ENCODE results near the gene PDCD4. TPM values are rescaled to one million over a fixed set of nuclear protein-coding genes. Genes with fewer than 3 reads are reported as not detected.

Gene PDCD4
- total and polyA plus RNA-seq, 2 donors (not counting 3 experiments of a cell fraction or from before 2014, with no cell fraction given): 14.4 to 47.9 TPM

- H3K9ac ChIP-seq (replicated peaks; ENCODE audit: extremely low read depth, insufficient read depth, low read length): no peak overlapping the region
- no peaks in the 10 kb centered on the region for H3K4me1 ChIP-seq (ENCODE audit: control insufficient read depth, extremely low read depth, insufficient read depth, low read length)
- H3K27me3 ChIP-seq (ENCODE audit: control insufficient read depth in 2 of 2, insufficient read depth in 2 of 2, low read length in 2 of 2): peaks cover 0 to under 1% of the 10 kb centered on the region in 2 experiments
- no peaks in the 10 kb centered on the region for H3K79me2 ChIP-seq (ENCODE audit: control insufficient read depth, insufficient read depth, low read length)
- no TSS peak for BruUV-seq (replicated peaks)
- no peak for DNase-seq (ENCODE audit: low read depth, low spot score)
- no peak for TF ChIP-seq CTCF (IDR thresholded peaks at IDR 0.05; ENCODE audit: extremely low read depth in 1 of 2, insufficient read depth in 1 of 2, low read depth in 1 of 2, low read length in 2 of 2)
- TF ChIP-seq FOS (IDR thresholded peaks at IDR 0.05; ENCODE audit: borderline replicate concordance, insufficient read depth, low read length): no peak
- TF ChIP-seq EZH2 (IDR thresholded peaks at IDR 0.05; ENCODE audit: borderline replicate concordance, low read depth, low read length, severe bottlenecking): no peak
- no peak for TF ChIP-seq POLR2A (IDR thresholded peaks at IDR 0.05; ENCODE audit: low read depth, low read length)
- no peak for TF ChIP-seq GATA2 (IDR thresholded peaks at IDR 0.05; ENCODE audit: insufficient read depth, insufficient read length, low read depth, low read length)
- no peak for TF ChIP-seq JUN (IDR thresholded peaks at IDR 0.05; ENCODE audit: borderline replicate concordance, insufficient read depth, insufficient read length, low read depth)
- no peak for TF ChIP-seq MAX (IDR thresholded peaks at IDR 0.05; ENCODE audit: insufficient read depth, insufficient read length)
- TF ChIP-seq POLR2AphosphoS5 (IDR thresholded peaks at IDR 0.05; ENCODE audit: insufficient read depth, low read depth, low read length): no peak
- TF ChIP-seq MYC (IDR thresholded peaks at IDR 0.05; ENCODE audit: low read depth, low read length): no peak
- no peak overlapping the region for H3K4me2 ChIP-seq (ENCODE audit: insufficient read depth, low read length)
- CTCF ChIA-PET: interaction anchor here (1.4 kb wide), 1 partner anchor 61 kb away, joined by 3 read pairs; no protein-coding TSS in a partner anchor
- dilution Hi-C loops (cut with MboI; ENCODE audit: extremely low pct_ligation_motif_present, low sequenced_read_pairs) (no loop called here), intact Hi-C loops (cut with micrococcal nuclease) (no loop called here)
- H3K9me1 ChIP-seq (replicated peaks; ENCODE audit: control insufficient read depth, extremely low read depth, insufficient read depth, low read length): no peaks in the 10 kb centered on the region
- POLR2A ChIA-PET: no interaction called here
- H3K27ac ChIP-seq (ENCODE audit: insufficient read depth, low read depth, low read length): no peak overlapping the region
- H2AFZ ChIP-seq (ENCODE audit: low read depth, low read length): no peak overlapping the region
- H3K36me3 ChIP-seq (ENCODE audit: control insufficient read depth in 2 of 2, extremely low read depth in 1 of 2, insufficient read depth in 2 of 2, low read length in 2 of 2): no peaks in the 10 kb centered on the region
- H3K4me3 ChIP-seq (replicated peaks in 1 of 3; ENCODE audit: insufficient read depth in 1 of 3, low read depth in 1 of 3, low read length in 3 of 3): no peak overlapping the region
- H4K20me1 ChIP-seq (replicated peaks; ENCODE audit: control insufficient read depth, extremely low read depth, insufficient read depth, low read length): no peaks in the 10 kb centered on the region
- no peak for FAIRE-seq
- no peaks in the 10 kb centered on the region for H3K9me3 ChIP-seq (replicated peaks; ENCODE audit: control insufficient read depth, insufficient read depth, low read length)
Measured at GRCh38 chr10:110833234-110833940, 38.3 kb upstream of the PDCD4 start.

All from endothelial cell of umbilical vein (primary cell).